Gastrocnemius medialis (tissue), 4 donors: ENCODE results near the gene ASRGL1.
"Not testable (repeated sequence)": the region's sequence is repeated elsewhere in the genome, so short reads cannot be mapped to it uniquely, and the experiment has no call there.

Experiments
- POLR2A ChIP-seq, 2 donors: fragments of 450-650 bp; IDR thresholded peaks; one replicate each; pipeline ENCODE4 v1.6.1; 2017; ENCODE audit warnings: antibody characterized with exemption in 2 of 2, mild to moderate bottlenecking in 2 of 2, moderate library complexity in 2 of 2
- TF ChIP-seq, protein P1 (sequence below), 5 experiments: fragments of 450-650 bp in 3 of 5; fragments of 200-600 bp in 2 of 5; sonication (generic) in 2 of 5; IDR thresholded peaks in 4 of 5; conservative IDR thresholded peaks in 1 of 5; 1 replicate in 4 of 5; 2 replicates in 1 of 5; pipeline ENCODE4 v1.5.1; 2016 to 2019; ENCODE audit warnings: antibody characterized with exemption in 5 of 5, mild to moderate bottlenecking in 3 of 5, moderate library complexity in 3 of 5

DNA sequence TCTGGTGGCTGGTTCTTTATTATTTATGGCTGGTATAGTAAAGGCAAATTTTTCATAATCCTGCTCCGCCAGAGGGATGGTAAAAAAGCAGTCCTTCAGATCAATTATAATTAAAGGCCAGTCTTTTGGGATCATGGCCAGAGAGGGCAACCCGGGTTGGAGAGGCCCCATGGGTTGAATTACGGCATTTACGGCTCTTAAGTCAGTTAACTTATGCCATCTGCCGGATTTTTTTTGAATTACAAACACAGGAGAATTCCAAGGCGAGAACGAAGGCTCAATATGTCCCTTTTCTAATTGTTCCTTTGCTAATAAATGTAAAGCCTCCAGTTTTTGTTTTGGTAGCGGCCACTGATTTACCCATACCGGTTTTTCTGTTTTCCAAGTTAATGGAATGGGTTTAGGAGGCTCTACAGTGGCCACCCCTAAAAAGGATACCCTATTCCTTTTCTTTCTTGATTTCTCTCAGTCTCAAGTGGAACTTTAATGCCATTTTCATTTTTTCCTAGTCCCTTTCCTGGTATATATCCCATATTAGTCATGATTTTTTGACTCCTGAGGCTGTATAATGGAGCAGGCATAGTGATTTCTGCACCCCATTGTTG, 41.3 kb downstream of the ASRGL1 start:
- TF ChIP-seq POLR2A (IDR thresholded peaks at IDR 0.05) = not testable (repeated sequence)
- TF ChIP-seq, protein P1, sequence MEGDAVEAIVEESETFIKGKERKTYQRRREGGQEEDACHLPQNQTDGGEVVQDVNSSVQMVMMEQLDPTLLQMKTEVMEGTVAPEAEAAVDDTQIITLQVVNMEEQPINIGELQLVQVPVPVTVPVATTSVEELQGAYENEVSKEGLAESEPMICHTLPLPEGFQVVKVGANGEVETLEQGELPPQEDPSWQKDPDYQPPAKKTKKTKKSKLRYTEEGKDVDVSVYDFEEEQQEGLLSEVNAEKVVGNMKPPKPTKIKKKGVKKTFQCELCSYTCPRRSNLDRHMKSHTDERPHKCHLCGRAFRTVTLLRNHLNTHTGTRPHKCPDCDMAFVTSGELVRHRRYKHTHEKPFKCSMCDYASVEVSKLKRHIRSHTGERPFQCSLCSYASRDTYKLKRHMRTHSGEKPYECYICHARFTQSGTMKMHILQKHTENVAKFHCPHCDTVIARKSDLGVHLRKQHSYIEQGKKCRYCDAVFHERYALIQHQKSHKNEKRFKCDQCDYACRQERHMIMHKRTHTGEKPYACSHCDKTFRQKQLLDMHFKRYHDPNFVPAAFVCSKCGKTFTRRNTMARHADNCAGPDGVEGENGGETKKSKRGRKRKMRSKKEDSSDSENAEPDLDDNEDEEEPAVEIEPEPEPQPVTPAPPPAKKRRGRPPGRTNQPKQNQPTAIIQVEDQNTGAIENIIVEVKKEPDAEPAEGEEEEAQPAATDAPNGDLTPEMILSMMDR (IDR thresholded peaks at IDR 0.05 in 4 of 5, conservative IDR thresholded peaks at IDR 0.05 in 1 of 5) = peak in 3 of 5 experiments; percentile 38 to 58 (median 45)
